Fibroblast of villous mesenchyme (primary cell): ENCODE measurements around the gene MEX3A. TPM values are rescaled to one million over a fixed set of nuclear protein-coding genes. Genes with fewer than 3 reads are reported as not detected.
"Not testable (repeated sequence)": the region's sequence is repeated elsewhere in the genome, so short reads cannot be mapped to it uniquely, and the experiment has no call there.

Experiments
- DNase-seq: peaks from one replicate; pipeline ENCODE4 v3.0.0-alpha.2; 2010; ENCODE audit warnings: low read depth
- H3K4me3 ChIP-seq: 2 replicates; pipeline ENCODE4 v1.5.1; 2011; ENCODE audit warnings: low read depth, mild to moderate bottlenecking, low read length
- CTCF ChIP-seq: IDR thresholded peaks from 2 replicates; pipeline ENCODE4 v1.5.1; 2012; ENCODE audit warnings: low read depth, mild to moderate bottlenecking, low read length; ENCODE audit not compliant: insufficient read depth
- total RNA-seq: library from RNA; depleted of rRNA; stranded (reverse); fragments of >200 nt; gene quantifications from 2 replicates; pipeline ENCODE4 v1.2.3, GENCODE V29; 2012

Gene MEX3A
- total RNA-seq, 1 donor, result 1.7 TPM

GRCh38 chr1:156126043-156126629, 43.9 kb upstream of the MEX3A start:
- TF ChIP-seq CTCF, result peak; percentile 58

GRCh38 chr1:156125544-156125943, 43.3 kb upstream of the MEX3A start:
- not testable (repeated sequence) for DNase-seq, H3K4me3 ChIP-seq

More at GRCh38 chr1:156126043-156126629, 43.9 kb upstream of the MEX3A start:
- peak overlapping the region; percentile 27 for H3K4me3 ChIP-seq
- peak; percentile 97 for DNase-seq

- DNase-seq, result peak; percentile 66
- TF ChIP-seq CTCF, result no peak
- no peak overlapping the region for H3K4me3 ChIP-seq
These were observed 42.6 kb upstream of the MEX3A start for GRCh38 chr1:156124557-156125483.

GRCh38 chr1:156123356-156124196, 41.3 kb upstream of the MEX3A start:
- peak; percentile 45 for TF ChIP-seq CTCF
- peak overlapping the region; percentile 44 for H3K4me3 ChIP-seq
- DNase-seq, result peak; percentile 98

- DNase-seq, result peak; percentile 95
- no peak for TF ChIP-seq CTCF
These were observed 40.5 kb upstream of the MEX3A start for GRCh38 chr1:156122519-156123355.

GRCh38 chr1:156122086-156122485, 39.8 kb upstream of the MEX3A start:
- TF ChIP-seq CTCF, result no peak
- DNase-seq, result no peak
- peak overlapping the region; percentile 22 for H3K4me3 ChIP-seq

More at GRCh38 chr1:156122519-156123355, 40.5 kb upstream of the MEX3A start:
- peak overlapping the region; percentile 44 for H3K4me3 ChIP-seq
